ENCODE data around the gene CLEC4G.

CLEC4G gene

DNA sequence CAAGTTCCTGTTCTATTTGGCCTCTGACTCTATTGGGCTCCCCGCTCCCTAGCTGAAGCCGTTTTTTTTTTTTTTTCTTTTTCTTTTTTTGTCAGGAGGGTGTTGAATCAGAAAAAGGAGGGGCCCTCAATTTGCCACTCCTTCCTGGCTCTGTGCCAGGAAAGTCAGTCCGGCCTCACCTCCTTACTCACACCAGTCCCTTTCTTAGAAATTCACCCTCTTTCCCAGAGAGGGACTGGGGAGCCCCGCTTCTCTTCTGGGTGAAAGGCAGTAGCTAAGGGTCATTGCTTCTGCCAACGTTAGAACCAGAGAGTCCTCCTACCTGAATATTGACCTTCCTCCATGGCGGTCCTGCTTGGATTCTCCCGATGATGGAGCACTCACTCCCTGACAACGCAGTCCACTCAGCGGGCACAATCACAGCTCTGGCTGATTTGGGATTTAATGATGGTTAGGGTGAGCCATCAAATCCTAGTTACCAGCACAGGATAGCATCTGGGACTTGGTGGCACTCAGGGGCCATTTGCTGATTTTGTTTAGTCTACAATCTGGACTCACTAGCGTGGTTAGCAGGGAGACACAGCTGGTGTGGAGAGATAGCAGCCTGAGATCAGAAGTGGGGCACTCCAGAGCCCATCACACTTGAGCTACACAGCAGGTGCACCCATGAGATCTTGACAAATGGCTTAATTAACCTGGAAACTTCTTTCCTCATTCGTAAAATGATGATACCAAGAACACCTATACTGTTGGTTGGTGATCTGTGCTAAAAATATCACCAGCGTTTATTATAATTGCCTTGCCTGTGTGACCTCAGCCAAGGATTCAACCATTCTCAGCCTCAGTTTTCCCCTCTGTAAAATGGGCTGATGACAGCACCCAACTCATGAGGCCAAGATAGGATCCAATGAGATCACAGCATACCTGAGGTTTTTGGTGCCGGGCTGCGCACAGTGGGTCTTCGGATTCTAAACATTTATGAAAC, 32.2 kb downstream of the CLEC4G start:
- no peaks in the 10 kb centered on the region for H3F3A ChIP-seq (ENCODE audit: low read depth)
- no peak overlapping the region for H3K4me2 ChIP-seq (ENCODE audit: low read depth, low read length, poor library complexity, severe bottlenecking)

DNA sequence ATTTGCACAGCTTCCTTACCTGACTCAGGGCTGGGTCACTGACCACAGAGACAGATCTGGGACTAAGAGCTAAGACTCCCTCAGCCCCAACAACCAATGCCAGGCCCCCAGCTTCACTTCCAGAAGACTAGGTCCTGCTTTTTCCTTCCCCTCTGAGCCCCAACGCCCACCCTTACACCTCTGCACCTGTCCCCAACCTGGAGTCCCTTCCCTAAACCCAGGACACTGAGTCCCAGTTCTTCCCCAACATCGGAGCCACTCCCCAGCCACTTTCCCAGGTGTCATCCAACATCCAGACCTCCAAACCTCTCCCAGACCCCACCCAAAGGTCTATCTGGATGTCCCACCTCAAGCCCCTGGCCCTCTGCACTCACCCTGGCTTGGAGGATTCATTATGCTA, 32.9 kb downstream of the CLEC4G start:
- Histone ChIP-seq H3K4me3 (ENCODE audit: low read length, poor library complexity, severe bottlenecking) (no peak overlapping the region), H3K4me2 (ENCODE audit: low read depth, low read length, poor library complexity, severe bottlenecking) (no peak overlapping the region)

More for the DNA sequence above, 32.2 kb downstream of the CLEC4G start:
- H3K27me3 ChIP-seq (ENCODE audit: insufficient read depth, low read length, poor library complexity, severe bottlenecking), result no peaks in the 10 kb centered on the region
- no peaks in the 10 kb centered on the region for H3K9me2 ChIP-seq (replicated peaks; ENCODE audit: low read depth, low read length)
- no peaks in the 10 kb centered on the region for H4K20me1 ChIP-seq (ENCODE audit: insufficient read depth, low read length, poor library complexity, severe bottlenecking)
- H3K4me1 ChIP-seq (ENCODE audit: insufficient read depth, low read length, poor library complexity, severe bottlenecking), result no peaks in the 10 kb centered on the region
- H3K4me3 ChIP-seq (ENCODE audit: low read length, poor library complexity, severe bottlenecking), result no peak overlapping the region
- H3K9ac ChIP-seq (ENCODE audit: low read depth, low read length, poor library complexity, severe bottlenecking), result no peak overlapping the region
- no peak overlapping the region for H2AFZ ChIP-seq (ENCODE audit: low read length)
- no peaks in the 10 kb centered on the region for H3K36me3 ChIP-seq (ENCODE audit: insufficient read depth, low read length)
- TF ChIP-seq, protein P1, sequence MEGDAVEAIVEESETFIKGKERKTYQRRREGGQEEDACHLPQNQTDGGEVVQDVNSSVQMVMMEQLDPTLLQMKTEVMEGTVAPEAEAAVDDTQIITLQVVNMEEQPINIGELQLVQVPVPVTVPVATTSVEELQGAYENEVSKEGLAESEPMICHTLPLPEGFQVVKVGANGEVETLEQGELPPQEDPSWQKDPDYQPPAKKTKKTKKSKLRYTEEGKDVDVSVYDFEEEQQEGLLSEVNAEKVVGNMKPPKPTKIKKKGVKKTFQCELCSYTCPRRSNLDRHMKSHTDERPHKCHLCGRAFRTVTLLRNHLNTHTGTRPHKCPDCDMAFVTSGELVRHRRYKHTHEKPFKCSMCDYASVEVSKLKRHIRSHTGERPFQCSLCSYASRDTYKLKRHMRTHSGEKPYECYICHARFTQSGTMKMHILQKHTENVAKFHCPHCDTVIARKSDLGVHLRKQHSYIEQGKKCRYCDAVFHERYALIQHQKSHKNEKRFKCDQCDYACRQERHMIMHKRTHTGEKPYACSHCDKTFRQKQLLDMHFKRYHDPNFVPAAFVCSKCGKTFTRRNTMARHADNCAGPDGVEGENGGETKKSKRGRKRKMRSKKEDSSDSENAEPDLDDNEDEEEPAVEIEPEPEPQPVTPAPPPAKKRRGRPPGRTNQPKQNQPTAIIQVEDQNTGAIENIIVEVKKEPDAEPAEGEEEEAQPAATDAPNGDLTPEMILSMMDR (conservative IDR thresholded peaks at IDR 0.05; ENCODE audit: low read length), result no peak
- no peak for TF ChIP-seq EZH2phosphoT487 (IDR thresholded peaks at IDR 0.05; ENCODE audit: borderline replicate concordance)
- no peaks in the 10 kb centered on the region for H3K9me3 ChIP-seq (ENCODE audit: insufficient read depth, low read depth, low read length)
- H3K79me2 ChIP-seq (ENCODE audit: insufficient read depth, low read length), result no peaks in the 10 kb centered on the region

DNA sequence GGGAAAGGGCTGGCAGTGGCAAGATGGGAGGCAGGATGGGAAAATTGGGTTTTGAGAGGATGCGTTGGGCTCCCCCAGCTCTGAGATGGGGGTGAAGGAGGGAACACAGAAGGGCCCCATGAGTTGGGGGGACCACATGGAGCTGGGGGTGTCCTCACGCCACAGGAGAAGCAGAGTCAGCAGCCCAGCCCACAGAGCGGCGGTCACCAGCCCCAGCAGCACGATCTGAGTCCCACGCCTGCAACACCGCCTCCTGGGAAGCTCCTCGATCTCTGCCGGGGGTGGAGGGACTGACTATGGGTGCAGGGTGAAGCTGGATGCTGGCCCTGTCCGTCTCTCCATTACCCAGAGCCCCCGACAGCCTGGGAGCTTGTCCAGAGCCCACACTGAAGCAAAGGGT, 33.3 kb downstream of the CLEC4G start:
- Histone ChIP-seq H3K9ac (ENCODE audit: low read depth, low read length, poor library complexity, severe bottlenecking) (no peak overlapping the region), H3K27me3 (ENCODE audit: insufficient read depth, low read length, poor library complexity, severe bottlenecking) (no peaks in the 10 kb centered on the region), H2AFZ (ENCODE audit: low read length) (no peak overlapping the region), H3K4me1 (ENCODE audit: insufficient read depth, low read length, poor library complexity, severe bottlenecking) (no peaks in the 10 kb centered on the region), H3K79me2 (ENCODE audit: insufficient read depth, low read length) (no peaks in the 10 kb centered on the region), H3F3A (ENCODE audit: low read depth) (no peaks in the 10 kb centered on the region), H3K9me3 (ENCODE audit: insufficient read depth, low read depth, low read length) (no peaks in the 10 kb centered on the region), H3K4me2 (ENCODE audit: low read depth, low read length, poor library complexity, severe bottlenecking) (no peak overlapping the region), H3K4me3 (ENCODE audit: low read length, poor library complexity, severe bottlenecking) (no peak overlapping the region), H4K20me1 (ENCODE audit: insufficient read depth, low read length, poor library complexity, severe bottlenecking) (no peaks in the 10 kb centered on the region), H3K9me2 (replicated peaks; ENCODE audit: low read depth, low read length) (no peaks in the 10 kb centered on the region), H3K36me3 (ENCODE audit: insufficient read depth, low read length) (no peaks in the 10 kb centered on the region)
- TF ChIP-seq, protein P1 (conservative IDR thresholded peaks at IDR 0.05; ENCODE audit: low read length), result no peak
- TF ChIP-seq EZH2phosphoT487 (IDR thresholded peaks at IDR 0.05; ENCODE audit: borderline replicate concordance), result no peak

More for the DNA sequence above, 32.9 kb downstream of the CLEC4G start:
- H3K9me2 ChIP-seq (replicated peaks; ENCODE audit: low read depth, low read length), result no peaks in the 10 kb centered on the region
- no peaks in the 10 kb centered on the region for H3K79me2 ChIP-seq (ENCODE audit: insufficient read depth, low read length)
- TF ChIP-seq, protein P1 (conservative IDR thresholded peaks at IDR 0.05; ENCODE audit: low read length), result no peak
- no peak for TF ChIP-seq EZH2phosphoT487 (IDR thresholded peaks at IDR 0.05; ENCODE audit: borderline replicate concordance)
- no peaks in the 10 kb centered on the region for H3K9me3 ChIP-seq (ENCODE audit: insufficient read depth, low read depth, low read length)
- H3K27me3 ChIP-seq (ENCODE audit: insufficient read depth, low read length, poor library complexity, severe bottlenecking), result no peaks in the 10 kb centered on the region
- no peak overlapping the region for H2AFZ ChIP-seq (ENCODE audit: low read length)
- no peak overlapping the region for H3K9ac ChIP-seq (ENCODE audit: low read depth, low read length, poor library complexity, severe bottlenecking)
- H4K20me1 ChIP-seq (ENCODE audit: insufficient read depth, low read length, poor library complexity, severe bottlenecking), result no peaks in the 10 kb centered on the region
- no peaks in the 10 kb centered on the region for H3F3A ChIP-seq (ENCODE audit: low read depth)
- no peaks in the 10 kb centered on the region for H3K4me1 ChIP-seq (ENCODE audit: insufficient read depth, low read length, poor library complexity, severe bottlenecking)
- no peaks in the 10 kb centered on the region for H3K36me3 ChIP-seq (ENCODE audit: insufficient read depth, low read length)
